GM23338 (cell line): ENCODE data around the gene LINC00305. TPM values are rescaled to one million over a fixed set of nuclear protein-coding genes. Genes with fewer than 3 reads are reported as not detected.

Source experiments
- ATAC-seq: fragments of 200-7000 bp; cut with Tn5 transposase; 3 replicates; pipeline ENCODE4 v1.9.1; 2020
- DNase-seq: peaks from one replicate; pipeline ENCODE4 v3.0.0-alpha.2; 2015; ENCODE audit warnings: low spot score
- H2AFZ ChIP-seq: fragments of 200-600 bp; sonication (generic); 2 replicates; pipeline ENCODE4 v1.8.0; 2016; ENCODE audit warnings: antibody characterized with exemption, mild to moderate bottlenecking, moderate library complexity
- H3F3A ChIP-seq: fragments of 200-600 bp; sonication (generic); replicated peaks from 2 replicates; pipeline ENCODE4 v1.8.0; 2017; ENCODE audit warnings: antibody characterized with exemption, mixed run types, low read depth
- H3K27ac ChIP-seq: fragments of 200-600 bp; sonication (generic); 2 replicates; pipeline ENCODE4 v1.6.1; 2016; ENCODE audit warnings: low read depth
- H3K27me3 ChIP-seq: fragments of 200-600 bp; sonication (generic); 2 replicates; pipeline ENCODE4 v1.8.0; 2016; ENCODE audit warnings: mild to moderate bottlenecking, mixed run types, moderate library complexity; ENCODE audit not compliant: insufficient read depth
- H3K36me3 ChIP-seq: fragments of 200-600 bp; sonication (generic); 2 replicates; pipeline ENCODE4 v1.8.0; 2016; ENCODE audit warnings: mild to moderate bottlenecking; ENCODE audit not compliant: insufficient read depth
- H3K4me1 ChIP-seq: fragments of 200-600 bp; sonication (generic); 2 replicates; pipeline ENCODE4 v1.8.0; 2016; ENCODE audit warnings: mild to moderate bottlenecking, moderate library complexity; ENCODE audit not compliant: insufficient read depth
- H3K4me2 ChIP-seq: fragments of 200-600 bp; sonication (generic); 2 replicates; pipeline ENCODE4 v1.7.1; 2017; ENCODE audit warnings: mixed run types
- H3K4me3 ChIP-seq: fragments of 200-600 bp; sonication (generic); 2 replicates; pipeline ENCODE4 v1.6.1; 2016; ENCODE audit warnings: mixed run types
- H3K79me2 ChIP-seq: fragments of 200-600 bp; sonication (generic); replicated peaks from 2 replicates; pipeline ENCODE4 v1.8.0; 2017; ENCODE audit warnings: mild to moderate bottlenecking; ENCODE audit not compliant: insufficient read depth
- H3K9me2 ChIP-seq: fragments of 200-600 bp; sonication (generic); 2 replicates; pipeline ENCODE4 v1.8.0; 2017; ENCODE audit not compliant: insufficient read depth
- H4K20me1 ChIP-seq: fragments of 200-600 bp; sonication (generic); replicated peaks from 2 replicates; pipeline ENCODE4 v1.8.0; 2017; ENCODE audit warnings: mild to moderate bottlenecking; ENCODE audit not compliant: insufficient read depth
- H3K27ac Mint-ChIP-seq: 2 replicates; pipeline ENCODE4 v1.8.0; 2020; ENCODE audit warnings: inconsistent platforms, mild to moderate bottlenecking, moderate library complexity, mixed read lengths
- H3K27me3 Mint-ChIP-seq: 3 replicates; pipeline ENCODE4 v1.8.0; 2022; ENCODE audit warnings: low read depth, mild to moderate bottlenecking, moderate library complexity, mixed read lengths, inconsistent platforms; ENCODE audit not compliant: insufficient read depth, poor library complexity
- H3K36me3 Mint-ChIP-seq: 3 replicates; pipeline ENCODE4 v1.8.0; 2021; ENCODE audit warnings: low read depth, mild to moderate bottlenecking, inconsistent platforms, moderate library complexity, mixed read lengths
- H3K4me1 Mint-ChIP-seq: 3 replicates; pipeline ENCODE4 v1.8.0; 2020; ENCODE audit warnings: mild to moderate bottlenecking, inconsistent platforms, mixed read lengths
- H3K4me3 Mint-ChIP-seq: 3 replicates; pipeline ENCODE4 v1.8.0; 2021; ENCODE audit warnings: moderate library complexity, mild to moderate bottlenecking, inconsistent platforms, mixed read lengths
- H3K9me3 Mint-ChIP-seq: 3 replicates; pipeline ENCODE4 v1.8.0; 2020; ENCODE audit warnings: moderate library complexity, mild to moderate bottlenecking, inconsistent platforms, mixed read lengths
- CREB1 ChIP-seq: fragments of 250-450 bp; sonication (Bioruptor Pico); IDR thresholded peaks from 2 replicates; pipeline ENCODE4 v1.5.0; 2020; ENCODE audit warnings: low read depth, mild to moderate bottlenecking, moderate library complexity
- CTCF ChIP-seq, 2 experiments: fragments of 200-600 bp in 1 of 2; sonication (generic) in 1 of 2; conservative IDR thresholded peaks; 2 replicates each; pipeline versions ENCODE4 v1.5.1 to v1.6.1; 2016 to 2017; ENCODE audit warnings: antibody characterized with exemption in 2 of 2, low read depth in 2 of 2, mild to moderate bottlenecking in 2 of 2, moderate library complexity in 1 of 2
- ETS1 ChIP-seq: IDR thresholded peaks from 2 replicates; pipeline ENCODE4 v1.6.1; 2016; ENCODE audit warnings: antibody characterized with exemption
- EZH2 ChIP-seq: fragments of 200-600 bp; sonication (generic); IDR thresholded peaks from one replicate; pipeline ENCODE4 v1.8.0; 2017; ENCODE audit warnings: antibody characterized with exemption, mild to moderate bottlenecking, low read depth; ENCODE audit not compliant: unreplicated experiment
- JUNB ChIP-seq: IDR thresholded peaks from one replicate; pipeline ENCODE4 v1.6.1; 2016; ENCODE audit warnings: antibody characterized with exemption; ENCODE audit not compliant: unreplicated experiment
- NANOG ChIP-seq: IDR thresholded peaks from 2 replicates; pipeline ENCODE4 v1.6.1; 2016; ENCODE audit warnings: antibody characterized with exemption, borderline replicate concordance
- POLR2AphosphoS5 ChIP-seq: IDR thresholded peaks from 2 replicates; pipeline ENCODE4 v1.6.1; 2016; ENCODE audit warnings: antibody characterized with exemption, low read depth
- ZNF114 ChIP-seq: fragments of 250-450 bp; sonication (Bioruptor Pico); IDR thresholded peaks from 2 replicates; pipeline ENCODE4 v1.5.0; 2020; ENCODE audit warnings: mild to moderate bottlenecking, moderate library complexity
- ZNF462 ChIP-seq: fragments of 250-450 bp; sonication (Bioruptor Pico); IDR thresholded peaks from 2 replicates; pipeline ENCODE4 v1.5.0; 2020; ENCODE audit warnings: mild to moderate bottlenecking, moderate library complexity
- polyA plus RNA-seq: library from polyadenylated mRNA; unstranded; fragments of >200 nt; fragmentation: Nextera tagmentation; extraction: Ambion mirVana; gene quantifications from 2 replicates; pipeline ENCODE4 v1.2.1, GENCODE V29; 2016
- total RNA-seq: library from RNA; depleted of rRNA; stranded (reverse); fragments of >200 nt; shearing (Covaris generic); gene quantifications from 2 replicates; pipeline ENCODE4 v1.2.3, GENCODE V29; 2014

The LINC00305 gene
- total and polyA plus RNA-seq, 2 experiments from 2014 or later, result not detected

- no peak overlapping the region for H3K27ac Mint-ChIP-seq
- Histone ChIP-seq H3F3A (no peaks in the 10 kb centered on the region), H3K4me3 (no peak overlapping the region), H3K36me3 (no peaks in the 10 kb centered on the region), H3K4me2 (no peak overlapping the region), H3K4me1 (no peaks in the 10 kb centered on the region), H3K79me2 (no peaks in the 10 kb centered on the region), H3K27me3 (no peaks in the 10 kb centered on the region), H3K9me2 (no peaks in the 10 kb centered on the region; the same call in 1 of the 2 replicates), H2AFZ (no peak overlapping the region), H4K20me1 (no peaks in the 10 kb centered on the region), H3K27ac (no peak overlapping the region)
- TF ChIP-seq CTCF (conservative IDR thresholded peaks at IDR 0.05; ENCODE audit: low read depth in 2 of 2), result peak; percentile 69 to 77
- no peak for TF ChIP-seq ZNF114 (CRISPR knock-in tag)
- H3K27me3 Mint-ChIP-seq, result peaks cover 3% of the 10 kb centered on the region
- H3K4me3 Mint-ChIP-seq, result no peak overlapping the region
- peaks cover 14% of the 10 kb centered on the region for H3K36me3 Mint-ChIP-seq
- ATAC-seq (peak; percentile 70), DNase-seq (peak; percentile 82)
- peaks cover 20% of the 10 kb centered on the region for H3K9me3 Mint-ChIP-seq
- H3K4me1 Mint-ChIP-seq, result no peaks in the 10 kb centered on the region; the same call in 2 of the 3 replicates
Measured at GRCh38 chr18:64037812-64038414, 111.0 kb downstream of the LINC00305 start.

- H2AFZ ChIP-seq, result peak overlapping the region; percentile 84; the same call in 1 of the 2 replicates
- no peak overlapping the region for H3K27ac Mint-ChIP-seq
- H3K36me3 ChIP-seq, result no peaks in the 10 kb centered on the region
- no peaks in the 10 kb centered on the region for H3K27me3 ChIP-seq
- peak; percentile 43; the same call in 2 of the 3 replicates for ATAC-seq
- H3K4me1 ChIP-seq, result no peaks in the 10 kb centered on the region
- no peak overlapping the region for H3K4me2 ChIP-seq
- peaks cover 10% of the 10 kb centered on the region for H3K4me1 Mint-ChIP-seq
- H3K27ac ChIP-seq, result no peak overlapping the region
- no peaks in the 10 kb centered on the region for H4K20me1 ChIP-seq
- 0 out of 2 replicates have a peak, but pooled peaks cover 3% of the 10 kb centered on the region for H3K9me2 ChIP-seq
- no peaks in the 10 kb centered on the region for H3K36me3 Mint-ChIP-seq
- H3K79me2 ChIP-seq, result no peaks in the 10 kb centered on the region
- no peak overlapping the region for H3K4me3 ChIP-seq
- H3F3A ChIP-seq, result no peaks in the 10 kb centered on the region
- H3K27me3 Mint-ChIP-seq, result peaks cover 5% of the 10 kb centered on the region
- H3K4me3 Mint-ChIP-seq, result no peak overlapping the region
- peaks cover 4% of the 10 kb centered on the region; the same call in 2 of the 3 replicates for H3K9me3 Mint-ChIP-seq
- DNase-seq, result no peak
- no peak for TF ChIP-seq ZNF114 (CRISPR knock-in tag)
- no peak for TF ChIP-seq CTCF (conservative IDR thresholded peaks at IDR 0.05; ENCODE audit: low read depth in 2 of 2)
- no peak for TF ChIP-seq CREB1 (CRISPR knock-in tag)
- no peak for TF ChIP-seq ZNF462 (CRISPR knock-in tag)
- no peak for TF ChIP-seq ETS1
- no peak for TF ChIP-seq POLR2AphosphoS5
- TF ChIP-seq NANOG, result no peak
- no peak for TF ChIP-seq JUNB
- no peak for TF ChIP-seq EZH2
Measured at GRCh38 chr18:64032312-64032711, 116.6 kb downstream of the LINC00305 start.
